K562 (cell line): ENCODE measurements around the gene FAM20B. TPM values are rescaled to one million over a fixed set of nuclear protein-coding genes. Genes with fewer than 3 reads are reported as not detected.
A peak's percentile ranks its signal among the peaks of the same experiment; 100 is the strongest.

Experiments used
- ADNP ChIP-seq: fragments of 200-800 bp; sonication (Bioruptor generic); IDR thresholded peaks from 2 replicates; pipeline ENCODE4 v1.6.1; 2016; ENCODE audit warnings: missing genetic modification characterization, missing compliant biosample characterization
- CEBPB ChIP-seq: fragments of 450-650 bp; IDR thresholded peaks from 2 replicates; pipeline ENCODE4 v1.6.1; 2016; ENCODE audit warnings: missing genetic modification characterization, missing compliant biosample characterization
- CEBPG ChIP-seq, 3 experiments: fragments of 200-800 bp in 1 of 3; sonication (Bioruptor generic) in 1 of 3; sonication (generic) in 1 of 3; formaldehyde crosslinking in 1 of 3; IDR thresholded peaks in 2 of 3; conservative IDR thresholded peaks in 1 of 3; 2 replicates each; pipeline versions ENCODE4 v1.6.1 to v1.8.0; 2016 to 2022; ENCODE audit warnings: missing compliant biosample characterization in 2 of 3, missing genetic modification characterization in 2 of 3, mild to moderate bottlenecking in 1 of 3, missing genetic modification reagents in 1 of 3
- FOXA3 ChIP-seq, 2 experiments: fragments of 450-650 bp in 1 of 2; sonication (generic) in 1 of 2; formaldehyde crosslinking; IDR thresholded peaks in 1 of 2; conservative IDR thresholded peaks in 1 of 2; 2 replicates each; pipeline versions ENCODE4 v1.4.0 to v1.8.0; 2020 to 2022; ENCODE audit warnings: mild to moderate bottlenecking in 2 of 2, missing genetic modification reagents in 1 of 2
- MIER1 ChIP-seq: fragments of 450-650 bp; IDR thresholded peaks from 2 replicates; pipeline ENCODE4 v1.6.1; 2016; ENCODE audit warnings: antibody characterized with exemption, mild to moderate bottlenecking, low read depth
- MYNN ChIP-seq, 2 experiments: sonication (generic); formaldehyde crosslinking in 1 of 2; IDR thresholded peaks; 2 replicates each; pipeline versions ENCODE4 v1.5.0 to v1.6.1; 2016 to 2020; ENCODE audit warnings: antibody characterized with exemption in 1 of 2, missing genetic modification reagents in 1 of 2
- NCOA6 ChIP-seq: fragments of 450-650 bp; IDR thresholded peaks from 2 replicates; pipeline ENCODE4 v1.6.1; 2017; ENCODE audit warnings: mild to moderate bottlenecking
- PCBP2 ChIP-seq: fragments of 200-400 bp; formaldehyde crosslinking; IDR thresholded peaks from 2 replicates; pipeline ENCODE4 v1.6.1; 2018; ENCODE audit warnings: low read length, low read depth, mild to moderate bottlenecking, moderate library complexity; ENCODE audit not compliant: poor library complexity, severe bottlenecking
- PML ChIP-seq: IDR thresholded peaks from 2 replicates; pipeline ENCODE4 v1.6.1; 2012; ENCODE audit warnings: low read length, inconsistent platforms
- POLR3G ChIP-seq: IDR thresholded peaks from 2 replicates; pipeline ENCODE4 v1.6.1; 2011; ENCODE audit not compliant: insufficient read length, insufficient replicate concordance; ENCODE audit errors: extremely low read depth
- RNF2 ChIP-seq: sonication (generic); IDR thresholded peaks from 2 replicates; pipeline ENCODE4 v1.6.1; 2016
- SMAD1 ChIP-seq: fragments of 150-350 bp; IDR thresholded peaks from 2 replicates; pipeline ENCODE4 v1.6.1; 2014; ENCODE audit warnings: low read length, low read depth; ENCODE audit not compliant: partially characterized antibody
- SMARCA4 ChIP-seq: fragments of 450-650 bp; IDR thresholded peaks from 2 replicates; pipeline ENCODE4 v1.6.1; 2016
- TRIM24 ChIP-seq, 2 experiments: fragments of 450-650 bp; IDR thresholded peaks; 2 replicates each; pipeline ENCODE4 v1.6.1; 2016
- TRIM25 ChIP-seq: fragments of 450-650 bp; IDR thresholded peaks from 2 replicates; pipeline ENCODE4 v1.7.0; 2016; ENCODE audit warnings: borderline replicate concordance
- YBX1 ChIP-seq: fragments of 450-650 bp; IDR thresholded peaks from 2 replicates; pipeline ENCODE4 v1.7.1; 2016; ENCODE audit warnings: mild to moderate bottlenecking
- ZBTB7A ChIP-seq: IDR thresholded peaks from 2 replicates; pipeline ENCODE4 v1.6.1; 2011; ENCODE audit warnings: low read depth, mild to moderate bottlenecking, low read length, moderate library complexity, borderline replicate concordance; ENCODE audit not compliant: control insufficient read depth
- ZNF134 ChIP-seq: fragments of 250-450 bp; sonication (Bioruptor Pico); conservative IDR thresholded peaks from 2 replicates; pipeline ENCODE4 v1.4.0; 2020
- ZNF232 ChIP-seq: sonication (generic); formaldehyde crosslinking; IDR thresholded peaks from 2 replicates; pipeline ENCODE4 v1.8.0; 2022; ENCODE audit warnings: mild to moderate bottlenecking, missing genetic modification reagents
- ZNF239 ChIP-seq: fragments of 250-450 bp; sonication (Bioruptor Pico); IDR thresholded peaks from 2 replicates; pipeline ENCODE4 v1.4.0; 2020; ENCODE audit warnings: mild to moderate bottlenecking
- ZNF395 ChIP-seq: fragments of 200-800 bp; sonication (Bioruptor generic); IDR thresholded peaks from 2 replicates; pipeline ENCODE4 v1.6.1; 2017; ENCODE audit warnings: missing genetic modification characterization, missing compliant biosample characterization
- ZNF766 ChIP-seq: fragments of 200-800 bp; sonication (Bioruptor generic); conservative IDR thresholded peaks from 2 replicates; pipeline ENCODE4 v1.6.1; 2016; ENCODE audit warnings: missing genetic modification characterization, missing compliant biosample characterization
- ZNF780A ChIP-seq: fragments of 250-450 bp; sonication (Bioruptor Pico); IDR thresholded peaks from 2 replicates; pipeline ENCODE4 v1.5.0; 2021; ENCODE audit warnings: mild to moderate bottlenecking
- polyA plus RNA-seq, 8 experiments: library from polyadenylated mRNA; depleted of rRNA in 4 of 8; stranded (reverse) in 5 of 8; unstranded in 3 of 8; fragments of >200 nt; fragmentation: Nextera tagmentation in 2 of 8; fragmentation: Illumina TruSeq in 1 of 8; extraction: Ambion mirVana in 2 of 8; extraction: Trizol in 1 of 8; gene quantifications; 2 replicates each; pipeline versions ENCODE4 v1.2.1 to v1.2.3, GENCODE V29; 2011 to 2014; ENCODE audit warnings: inconsistent platforms in 1 of 8, missing spikeins in 1 of 8
- total RNA-seq, 7 experiments: library from RNA; depleted of rRNA in 6 of 7; stranded (reverse); fragments of >200 nt in 6 of 7; fragmentation: Illumina TruSeq in 2 of 7; extraction: Trizol in 2 of 7; gene quantifications; 2 replicates each; pipeline versions ENCODE4 v1.2.1 to v1.2.3, GENCODE V29; 2011 to 2021; ENCODE audit warnings: low replicate concordance in 1 of 7
- TF ChIP-seq, protein P1 (sequence below): sonication (generic); formaldehyde crosslinking; IDR thresholded peaks from 2 replicates; pipeline ENCODE4 v1.8.0; 2022; ENCODE audit warnings: mild to moderate bottlenecking, missing genetic modification reagents
- TF ChIP-seq, protein P2 (sequence below): fragments of 250-450 bp; sonication (Bioruptor Pico); IDR thresholded peaks from 2 replicates; pipeline ENCODE4 v1.8.0; 2022; ENCODE audit warnings: moderate library complexity, mild to moderate bottlenecking, inconsistent platforms

FAM20B gene
- total and polyA plus RNA-seq, 9 of the 15 experiments (the other 6 are each of a cell fraction or from before 2014, with no cell fraction given): 7.2 to 67.5 (median 42.9) TPM

- TF ChIP-seq, protein P1, sequence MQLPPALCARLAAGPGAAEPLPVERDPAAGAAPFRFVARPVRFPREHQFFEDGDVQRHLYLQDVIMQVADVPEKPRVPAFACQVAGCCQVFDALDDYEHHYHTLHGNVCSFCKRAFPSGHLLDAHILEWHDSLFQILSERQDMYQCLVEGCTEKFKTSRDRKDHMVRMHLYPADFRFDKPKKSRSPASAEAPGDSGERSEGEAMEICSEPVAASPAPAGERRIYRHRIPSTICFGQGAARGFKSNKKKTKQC (CRISPR knock-in tag): no peak
- no peak for TF ChIP-seq POLR3G
- no peak for TF ChIP-seq NCOA6
- TF ChIP-seq TRIM24 (IDR thresholded peaks at IDR 0.05): no peak
- no peak for TF ChIP-seq ZNF780A (CRISPR knock-in tag)
- no peak for TF ChIP-seq TRIM25
- peak; percentile 93 for TF ChIP-seq CEBPB (tag)
- no peak for TF ChIP-seq ZNF232 (CRISPR knock-in tag)
- no peak for TF ChIP-seq PML
- TF ChIP-seq PCBP2: no peak
- no peak for TF ChIP-seq ZNF134
- no peak for TF ChIP-seq ZBTB7A
- TF ChIP-seq FOXA3 (CRISPR knock-in tag; conservative IDR thresholded peaks at IDR 0.05 in 1 of 2, IDR thresholded peaks at IDR 0.05 in 1 of 2): peak in 1 of 2 experiments; percentile 52; a peak in 2 of 4 replicates
- no peak for TF ChIP-seq ZNF766 (CRISPR knock-in tag)
- TF ChIP-seq ADNP: no peak
- no peak for TF ChIP-seq RNF2
- TF ChIP-seq MIER1: no peak
- no peak for TF ChIP-seq CEBPG (CRISPR knock-in tag; IDR thresholded peaks at IDR 0.05)
- TF ChIP-seq CEBPG (tag; conservative IDR thresholded peaks at IDR 0.05 in 1 of 2, IDR thresholded peaks at IDR 0.05 in 1 of 2): peak; percentile 82 to 84
- no peak for TF ChIP-seq ZNF239 (CRISPR knock-in tag)
- TF ChIP-seq ZNF395 (CRISPR knock-in tag): 0 out of 2 replicates have a peak, but pooled peaks have one; percentile 42
- 0 out of 2 replicates have a peak, but pooled peaks have one; percentile 11 for TF ChIP-seq MYNN (IDR thresholded peaks at IDR 0.05)
- TF ChIP-seq MYNN (CRISPR knock-in tag; IDR thresholded peaks at IDR 0.05): no peak
- no peak for TF ChIP-seq YBX1
- TF ChIP-seq SMARCA4: peak; percentile 31; the same call in 1 of the 2 replicates
- TF ChIP-seq, protein P2, sequence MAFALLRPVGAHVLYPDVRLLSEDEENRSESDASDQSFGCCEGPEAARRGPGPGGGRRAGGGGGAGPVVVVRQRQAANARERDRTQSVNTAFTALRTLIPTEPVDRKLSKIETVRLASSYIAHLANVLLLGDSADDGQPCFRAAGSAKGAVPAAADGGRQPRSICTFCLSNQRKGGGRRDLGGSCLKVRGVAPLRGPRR: no peak
- TF ChIP-seq SMAD1: no peak
Observed at GRCh38 chr1:179052776-179053175, 27.1 kb downstream of the FAM20B start (continued).
